ENCODE measurements around the gene CPN2.

DNA sequence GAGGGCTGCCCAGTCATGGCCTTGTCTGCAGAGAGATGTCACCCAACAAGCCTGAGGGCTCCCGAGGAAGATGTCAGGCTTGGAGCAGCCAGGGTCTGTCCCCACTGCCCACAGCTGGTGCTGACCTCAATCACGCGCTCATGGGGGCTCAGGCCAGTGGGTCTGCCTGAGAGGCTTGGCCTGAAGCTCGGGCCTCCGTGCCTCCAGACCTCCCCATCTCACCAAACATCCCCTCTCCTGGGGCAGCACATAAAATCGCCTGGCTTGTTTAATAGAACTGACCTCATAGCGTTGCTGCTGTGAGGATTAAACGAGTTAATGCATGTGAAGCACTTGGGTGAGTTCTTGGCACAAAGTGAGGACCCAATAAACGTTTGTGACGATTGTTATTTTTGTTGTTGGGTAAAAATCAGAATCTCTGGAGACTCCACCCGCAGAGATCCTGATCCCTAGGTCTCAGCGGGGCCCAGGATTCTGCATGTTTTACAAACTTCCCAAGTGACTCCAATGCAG lies 14.9 kb upstream of the CPN2 start:
- TF ChIP-seq REST (IDR thresholded peaks at IDR 0.05), result no peak
- TF ChIP-seq CTCF (IDR thresholded peaks at IDR 0.05; ENCODE audit: low read depth, low read length, missing input control), result no peak
- TF ChIP-seq TAF1 (conservative IDR thresholded peaks at IDR 0.05), result no peak
- no peak for TF ChIP-seq RXRA (IDR thresholded peaks at IDR 0.05)
- no peak for TF ChIP-seq EGR1 (IDR thresholded peaks at IDR 0.05; ENCODE audit: low read depth in 2 of 2)
- TF ChIP-seq, protein P1, sequence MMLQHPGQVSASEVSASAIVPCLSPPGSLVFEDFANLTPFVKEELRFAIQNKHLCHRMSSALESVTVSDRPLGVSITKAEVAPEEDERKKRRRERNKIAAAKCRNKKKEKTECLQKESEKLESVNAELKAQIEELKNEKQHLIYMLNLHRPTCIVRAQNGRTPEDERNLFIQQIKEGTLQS (IDR thresholded peaks at IDR 0.05), result no peak
- no peak for TF ChIP-seq HNF4G (IDR thresholded peaks at IDR 0.05)
- TF ChIP-seq RAD21 (IDR thresholded peaks at IDR 0.05), result no peak
- no peak for TF ChIP-seq GABPA (IDR thresholded peaks at IDR 0.05 in 1 of 2, conservative IDR thresholded peaks at IDR 0.05 in 1 of 2)
- no peak for TF ChIP-seq YY1 (IDR thresholded peaks at IDR 0.05)
- TF ChIP-seq, protein P2, sequence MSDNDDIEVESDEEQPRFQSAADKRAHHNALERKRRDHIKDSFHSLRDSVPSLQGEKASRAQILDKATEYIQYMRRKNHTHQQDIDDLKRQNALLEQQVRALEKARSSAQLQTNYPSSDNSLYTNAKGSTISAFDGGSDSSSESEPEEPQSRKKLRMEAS (IDR thresholded peaks at IDR 0.05), result no peak
- TF ChIP-seq, protein P3, sequence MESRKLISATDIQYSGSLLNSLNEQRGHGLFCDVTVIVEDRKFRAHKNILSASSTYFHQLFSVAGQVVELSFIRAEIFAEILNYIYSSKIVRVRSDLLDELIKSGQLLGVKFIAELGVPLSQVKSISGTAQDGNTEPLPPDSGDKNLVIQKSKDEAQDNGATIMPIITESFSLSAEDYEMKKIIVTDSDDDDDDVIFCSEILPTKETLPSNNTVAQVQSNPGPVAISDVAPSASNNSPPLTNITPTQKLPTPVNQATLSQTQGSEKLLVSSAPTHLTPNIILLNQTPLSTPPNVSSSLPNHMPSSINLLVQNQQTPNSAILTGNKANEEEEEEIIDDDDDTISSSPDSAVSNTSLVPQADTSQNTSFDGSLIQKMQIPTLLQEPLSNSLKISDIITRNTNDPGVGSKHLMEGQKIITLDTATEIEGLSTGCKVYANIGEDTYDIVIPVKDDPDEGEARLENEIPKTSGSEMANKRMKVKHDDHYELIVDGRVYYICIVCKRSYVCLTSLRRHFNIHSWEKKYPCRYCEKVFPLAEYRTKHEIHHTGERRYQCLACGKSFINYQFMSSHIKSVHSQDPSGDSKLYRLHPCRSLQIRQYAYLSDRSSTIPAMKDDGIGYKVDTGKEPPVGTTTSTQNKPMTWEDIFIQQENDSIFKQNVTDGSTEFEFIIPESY (IDR thresholded peaks at IDR 0.05), result no peak
- no peak for TF ChIP-seq SP1 (IDR thresholded peaks at IDR 0.05)
- no peak for TF ChIP-seq JUND (IDR thresholded peaks at IDR 0.05)

All from liver (tissue), 3 donors.